Bronchial epithelial cell (primary cell): ENCODE results near the gene CNTN5. TPM values are rescaled to one million over a fixed set of nuclear protein-coding genes. Genes with fewer than 3 reads are reported as not detected.

Source experiments
- DNase-seq: peaks from one replicate; pipeline ENCODE4 v3.0.0-alpha.2; 2010; ENCODE audit warnings: low read depth
- FAIRE-seq: peaks from 2 replicates; lab custom pipeline; 2011; peaks lifted over from hg19 to GRCh38; lab: Jason Lieb, UNC
- H3K27me3 ChIP-seq: 2 replicates; pipeline ENCODE4 v1.5.1; 2011; ENCODE audit warnings: low read length; ENCODE audit not compliant: control insufficient read depth, insufficient read depth
- H3K36me3 ChIP-seq: 2 replicates; pipeline ENCODE4 v1.5.1; 2011; ENCODE audit warnings: low read length; ENCODE audit not compliant: control insufficient read depth, insufficient read depth
- H3K4me3 ChIP-seq: 2 replicates; pipeline ENCODE4 v1.5.1; 2011; ENCODE audit warnings: mild to moderate bottlenecking, low read depth, low read length, control low read depth
- total RNA-seq: library from RNA; depleted of rRNA; stranded (reverse); fragments of >200 nt; gene quantifications from 2 replicates; pipeline ENCODE4 v1.2.1, GENCODE V29; 2014
- TF ChIP-seq, protein P1 (sequence below): IDR thresholded peaks from 2 replicates; pipeline ENCODE4 v1.5.1; 2011; ENCODE audit warnings: mild to moderate bottlenecking, moderate library complexity, low read length, control low read depth, inconsistent platforms; ENCODE audit not compliant: insufficient read depth, severe bottlenecking

CNTN5 gene
- total RNA-seq, 1 donor from 2014 or later = not detected

DNA sequence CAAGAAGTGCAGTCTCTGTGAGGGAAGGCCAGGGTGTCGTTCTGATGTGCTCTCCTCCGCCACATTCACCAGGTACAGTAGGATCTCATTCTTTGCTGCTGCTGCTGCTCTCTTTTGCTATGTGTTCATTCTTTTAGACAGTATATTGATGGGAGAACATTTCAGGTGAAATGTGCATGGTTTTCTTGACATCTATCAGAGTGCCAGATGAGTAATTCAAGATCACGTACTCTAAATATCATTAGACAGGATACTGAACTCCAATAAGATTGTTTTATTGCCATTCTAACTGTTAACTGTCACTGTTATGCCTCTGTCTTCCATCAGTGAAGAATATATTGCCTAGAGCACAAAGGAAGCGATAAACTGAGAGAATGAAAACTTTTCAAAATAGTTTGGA is 895.3 kb downstream of the CNTN5 start:
- H3K36me3 ChIP-seq = no peaks in the 10 kb centered on the region
- TF ChIP-seq, protein P1, sequence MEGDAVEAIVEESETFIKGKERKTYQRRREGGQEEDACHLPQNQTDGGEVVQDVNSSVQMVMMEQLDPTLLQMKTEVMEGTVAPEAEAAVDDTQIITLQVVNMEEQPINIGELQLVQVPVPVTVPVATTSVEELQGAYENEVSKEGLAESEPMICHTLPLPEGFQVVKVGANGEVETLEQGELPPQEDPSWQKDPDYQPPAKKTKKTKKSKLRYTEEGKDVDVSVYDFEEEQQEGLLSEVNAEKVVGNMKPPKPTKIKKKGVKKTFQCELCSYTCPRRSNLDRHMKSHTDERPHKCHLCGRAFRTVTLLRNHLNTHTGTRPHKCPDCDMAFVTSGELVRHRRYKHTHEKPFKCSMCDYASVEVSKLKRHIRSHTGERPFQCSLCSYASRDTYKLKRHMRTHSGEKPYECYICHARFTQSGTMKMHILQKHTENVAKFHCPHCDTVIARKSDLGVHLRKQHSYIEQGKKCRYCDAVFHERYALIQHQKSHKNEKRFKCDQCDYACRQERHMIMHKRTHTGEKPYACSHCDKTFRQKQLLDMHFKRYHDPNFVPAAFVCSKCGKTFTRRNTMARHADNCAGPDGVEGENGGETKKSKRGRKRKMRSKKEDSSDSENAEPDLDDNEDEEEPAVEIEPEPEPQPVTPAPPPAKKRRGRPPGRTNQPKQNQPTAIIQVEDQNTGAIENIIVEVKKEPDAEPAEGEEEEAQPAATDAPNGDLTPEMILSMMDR = no peak
- H3K4me3 ChIP-seq = no peak overlapping the region
- FAIRE-seq (no peak), DNase-seq (no peak)
- no peaks in the 10 kb centered on the region for H3K27me3 ChIP-seq

GRCh38 chr11:99918761-99919160 is 898.0 kb downstream of the CNTN5 start:
- TF ChIP-seq, protein P1 = no peak
- Histone ChIP-seq H3K36me3 (no peaks in the 10 kb centered on the region), H3K4me3 (no peak overlapping the region), H3K27me3 (no peaks in the 10 kb centered on the region)
- DNase-seq = no peak
- FAIRE-seq = no peak

DNA sequence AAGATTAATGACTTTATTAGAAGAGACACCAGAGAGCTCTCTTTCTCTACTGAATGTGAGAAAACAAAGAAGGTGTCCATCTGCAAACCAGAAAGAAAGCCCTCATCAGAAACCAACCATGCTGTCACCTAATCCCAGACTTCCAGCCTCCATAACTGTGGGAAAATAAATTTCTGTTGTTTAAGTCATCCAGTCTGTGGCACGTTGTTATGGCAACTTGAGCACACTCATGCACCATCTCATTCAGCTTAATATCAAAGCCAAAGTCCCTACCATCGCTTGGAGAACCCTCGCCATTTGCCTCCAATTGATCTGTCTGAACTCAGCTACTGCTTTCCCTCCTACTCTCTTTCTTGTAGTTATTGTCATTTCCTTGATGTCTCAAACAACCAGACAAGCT is 900.2 kb downstream of the CNTN5 start:
- DNase-seq = no peak
- no peaks in the 10 kb centered on the region for H3K27me3 ChIP-seq
- H3K36me3 ChIP-seq = no peaks in the 10 kb centered on the region
- no peak for FAIRE-seq
- no peak overlapping the region for H3K4me3 ChIP-seq
- TF ChIP-seq, protein P1 = no peak

GRCh38 chr11:99925968-99926367 is 905.2 kb downstream of the CNTN5 start:
- DNase-seq (no peak), FAIRE-seq (no peak)
- TF ChIP-seq, protein P1 = no peak

GRCh38 chr11:99932684-99933083 is 911.9 kb downstream of the CNTN5 start:
- no peaks in the 10 kb centered on the region for H3K36me3 ChIP-seq
- FAIRE-seq (no peak), DNase-seq (no peak)
- H3K4me3 ChIP-seq = no peak overlapping the region
- no peaks in the 10 kb centered on the region for H3K27me3 ChIP-seq
- TF ChIP-seq, protein P1 = no peak

More at GRCh38 chr11:99925968-99926367, 905.2 kb downstream of the CNTN5 start:
- no peaks in the 10 kb centered on the region for H3K36me3 ChIP-seq
- no peak overlapping the region for H3K4me3 ChIP-seq
- H3K27me3 ChIP-seq = no peaks in the 10 kb centered on the region

DNA sequence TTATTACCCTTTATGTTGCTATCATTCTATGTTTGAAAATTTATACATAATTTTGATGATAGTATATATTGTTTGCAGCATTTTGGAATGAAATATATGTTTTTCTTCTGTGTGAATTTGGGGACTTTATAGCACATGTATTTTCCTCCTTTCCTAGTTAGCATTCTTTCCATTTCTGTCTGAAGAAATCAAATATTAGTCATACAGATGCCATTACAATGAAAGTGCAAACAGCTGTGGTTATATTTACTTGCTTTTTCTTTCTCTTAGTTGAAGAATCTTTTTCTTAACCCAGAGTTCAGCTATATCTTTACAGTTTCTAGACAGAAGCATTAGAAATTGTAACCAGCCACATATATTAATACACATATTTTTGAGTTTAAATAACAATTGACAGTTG is 913.3 kb downstream of the CNTN5 start:
- H3K4me3 ChIP-seq = no peak overlapping the region
- TF ChIP-seq, protein P1 = no peak
- H3K36me3 ChIP-seq = no peaks in the 10 kb centered on the region
- no peak for FAIRE-seq
- DNase-seq = peak; percentile 30
- H3K27me3 ChIP-seq = no peaks in the 10 kb centered on the region
